A673 (cell line): ENCODE measurements around the gene OR52E2.

Experiments used
- CTCF ChIP-seq: fragments of 300-800, 200-600 bp; sonication (generic); conservative IDR thresholded peaks from 2 replicates; pipeline ENCODE4 v1.5.1; 2017; ENCODE audit warnings: low read depth, mild to moderate bottlenecking, antibody characterized with exemption, low read length, moderate library complexity, mixed read lengths
- EZH2 ChIP-seq: fragments of 200-600 bp; sonication (generic); IDR thresholded peaks from 2 replicates; pipeline ENCODE4 v1.6.1; 2017; ENCODE audit warnings: borderline replicate concordance, low read depth, mild to moderate bottlenecking, mixed read lengths, antibody characterized with exemption, low read length; ENCODE audit not compliant: poor library complexity, severe bottlenecking

DNA sequence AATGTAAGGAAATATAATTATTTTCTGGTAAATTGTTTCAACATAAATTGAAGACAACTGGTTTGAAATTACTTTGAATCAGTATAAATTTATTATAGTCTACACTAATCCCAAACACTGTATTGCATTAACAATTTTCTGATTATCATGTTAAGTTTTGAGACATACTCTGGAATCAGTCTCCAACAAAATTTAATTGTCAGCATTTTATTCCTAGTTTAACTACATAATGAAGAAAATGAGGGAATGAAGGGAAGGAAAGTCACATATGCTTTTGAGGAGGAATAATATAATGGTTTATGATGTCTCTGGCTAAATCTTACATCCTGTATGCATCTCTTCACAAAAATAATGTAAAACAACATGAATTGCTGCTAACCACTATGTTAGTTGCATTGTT lies 24.2 kb upstream of the OR52E2 start:
- TF ChIP-seq CTCF, result no peak
- TF ChIP-seq EZH2, result no peak
